PC-3 (cell line): ENCODE measurements around the gene FANCE. TPM values are rescaled to one million over a fixed set of nuclear protein-coding genes. Genes with fewer than 3 reads are reported as not detected.

ENCODE experiments used
- ATAC-seq: fragments of 200-7000 bp; cut with Tn5 transposase; 2 replicates; pipeline ENCODE4 v1.9.1; 2020; ENCODE audit warnings: mild to moderate bottlenecking, moderate library complexity
- BruUV-seq: library from RNA; stranded (reverse); fragments of 400-500 nt; replicated peaks from 2 replicates; lab custom pipeline; 2021; lab: Mats Ljungman, UMichigan
- CTCF ChIA-PET: fragments of 300-600 bp; sonication (Branson Sonifier 250); formaldehyde crosslinking; loops from one replicate; lab custom pipeline; 2022; ENCODE audit warnings: antibody characterized with exemption; lab: Charles Lee
- POLR2A ChIA-PET: fragments of 300-600 bp; sonication (Branson Sonifier 250); formaldehyde crosslinking; loops from one replicate; lab custom pipeline; 2022; ENCODE audit warnings: antibody characterized with exemption; ENCODE audit not compliant: unreplicated experiment; lab: Charles Lee
- DNase-seq: peaks from one replicate; pipeline ENCODE4 v3.0.0-alpha.2; 2015
- H2AFZ ChIP-seq: fragments of 300-600 bp; sonication (generic); 2 replicates; pipeline ENCODE4 v1.6.0; 2016; ENCODE audit warnings: antibody characterized with exemption, low read length
- H3F3A ChIP-seq: fragments of 300-600 bp; sonication (generic); one replicate; pipeline ENCODE4 v1.6.0; 2017; ENCODE audit warnings: antibody characterized with exemption, low read length, control low read depth, mild to moderate bottlenecking; ENCODE audit not compliant: unreplicated experiment
- H3K27ac ChIP-seq: fragments of 300-600 bp; sonication (generic); 2 replicates; pipeline ENCODE4 v1.5.1; 2016; ENCODE audit warnings: mild to moderate bottlenecking, low read length
- H3K27me3 ChIP-seq: fragments of 300-600 bp; sonication (generic); 2 replicates; pipeline ENCODE4 v1.6.1; 2016; ENCODE audit warnings: low read length, mixed read lengths
- H3K36me3 ChIP-seq: fragments of 300-600 bp; sonication (generic); 2 replicates; pipeline ENCODE4 v1.6.1; 2016; ENCODE audit warnings: low read depth, mixed run types, low read length, mixed read lengths
- H3K4me1 ChIP-seq: fragments of 300-600 bp; sonication (generic); 2 replicates; pipeline ENCODE4 v1.5.1; 2016; ENCODE audit warnings: low read length; ENCODE audit not compliant: insufficient read depth
- H3K4me2 ChIP-seq: fragments of 300-600 bp; sonication (generic); 2 replicates; pipeline ENCODE4 v1.6.0; 2016; ENCODE audit warnings: low read length
- H3K4me3 ChIP-seq: fragments of 300-600 bp; sonication (generic); 2 replicates; pipeline ENCODE4 v1.5.1; 2016; ENCODE audit warnings: mild to moderate bottlenecking, low read length, mixed read lengths
- H3K79me2 ChIP-seq: fragments of 300-600 bp; sonication (generic); 2 replicates; pipeline ENCODE4 v1.6.1; 2017; ENCODE audit warnings: low read length, mixed read lengths
- H3K9ac ChIP-seq: fragments of 300-600 bp; sonication (generic); 2 replicates; pipeline ENCODE4 v1.6.0; 2016; ENCODE audit warnings: mild to moderate bottlenecking, low read length
- H3K9me2 ChIP-seq: fragments of 300-600 bp; sonication (generic); replicated peaks from 2 replicates; pipeline ENCODE4 v1.6.1; 2016; ENCODE audit warnings: mixed run types, low read length, mixed read lengths
- H3K9me3 ChIP-seq: fragments of 300-600 bp; sonication (generic); 2 replicates; pipeline ENCODE4 v1.6.1; 2016; ENCODE audit warnings: low read length, mixed read lengths
- H4K20me1 ChIP-seq: fragments of 300-600 bp; sonication (generic); 2 replicates; pipeline ENCODE4 v1.6.1; 2016; ENCODE audit warnings: low read length, mixed read lengths
- EZH2 ChIP-seq: fragments of 300-600 bp; sonication (generic); IDR thresholded peaks from one replicate; pipeline ENCODE4 v1.6.1; 2017; ENCODE audit warnings: antibody characterized with exemption, mild to moderate bottlenecking, low read length; ENCODE audit not compliant: unreplicated experiment
- EZH2phosphoT487 ChIP-seq: fragments of 300-600 bp; sonication (generic); IDR thresholded peaks from 2 replicates; pipeline ENCODE4 v1.6.1; 2018; ENCODE audit warnings: mild to moderate bottlenecking, antibody characterized with exemption, low read length, borderline replicate concordance
- intact Hi-C: fragments of 100-400 bp; cut with micrococcal nuclease; formaldehyde crosslinking; loops from 2 replicates; pipeline ENCODE4 v1.9.0; 2023
- total RNA-seq: library from RNA; depleted of rRNA; stranded (reverse); fragments of >200 nt; gene quantifications from 2 replicates; pipeline ENCODE4 v1.2.3, GENCODE V29; 2014
- TF ChIP-seq, protein P1 (sequence below): fragments of 300-600 bp; sonication (generic); conservative IDR thresholded peaks from 2 replicates; pipeline ENCODE4 v1.5.1; 2017; ENCODE audit warnings: antibody characterized with exemption, low read depth, mild to moderate bottlenecking, low read length

FANCE gene
- total RNA-seq, 1 experiment from 2014 or later, result 13.8 TPM

DNA sequence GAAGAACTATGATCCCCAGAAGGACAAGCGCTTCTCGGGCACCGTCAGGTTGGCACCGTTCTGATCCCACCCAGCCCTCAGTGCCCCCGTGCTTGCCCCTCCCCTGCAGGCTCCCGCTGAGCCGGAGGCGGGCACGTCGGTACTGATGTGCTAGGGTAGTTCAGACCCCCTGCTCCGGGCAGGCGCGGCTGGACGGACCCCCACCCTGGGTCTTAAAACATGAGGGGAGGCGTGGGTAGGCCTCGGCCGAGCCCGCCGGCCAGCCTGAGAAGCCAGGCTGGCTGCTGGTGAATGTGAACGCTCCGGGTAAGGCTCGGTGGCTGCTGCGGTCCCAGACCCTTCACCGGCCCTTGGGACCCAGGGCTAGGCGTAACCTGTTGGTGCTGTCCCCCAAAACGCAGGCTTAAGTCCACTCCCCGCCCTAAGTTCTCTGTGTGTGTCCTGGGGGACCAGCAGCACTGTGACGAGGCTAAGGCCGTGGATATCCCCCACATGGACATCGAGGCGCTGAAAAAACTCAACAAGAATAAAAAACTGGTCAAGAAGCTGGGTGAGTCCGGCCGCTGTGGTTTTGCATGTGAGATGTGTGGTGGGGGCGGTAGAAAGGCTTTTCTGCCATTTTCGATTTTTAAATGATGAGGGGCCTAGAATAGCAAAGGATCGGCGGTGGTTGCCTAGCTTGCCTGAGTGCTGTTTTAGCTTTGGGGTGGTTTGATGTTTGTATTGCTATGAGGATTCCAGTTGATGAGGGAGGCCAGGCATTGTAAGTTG is 17.0 kb downstream of the FANCE start:
- TF ChIP-seq EZH2phosphoT487 (no peak), EZH2 (no peak)
- TF ChIP-seq, protein P1, sequence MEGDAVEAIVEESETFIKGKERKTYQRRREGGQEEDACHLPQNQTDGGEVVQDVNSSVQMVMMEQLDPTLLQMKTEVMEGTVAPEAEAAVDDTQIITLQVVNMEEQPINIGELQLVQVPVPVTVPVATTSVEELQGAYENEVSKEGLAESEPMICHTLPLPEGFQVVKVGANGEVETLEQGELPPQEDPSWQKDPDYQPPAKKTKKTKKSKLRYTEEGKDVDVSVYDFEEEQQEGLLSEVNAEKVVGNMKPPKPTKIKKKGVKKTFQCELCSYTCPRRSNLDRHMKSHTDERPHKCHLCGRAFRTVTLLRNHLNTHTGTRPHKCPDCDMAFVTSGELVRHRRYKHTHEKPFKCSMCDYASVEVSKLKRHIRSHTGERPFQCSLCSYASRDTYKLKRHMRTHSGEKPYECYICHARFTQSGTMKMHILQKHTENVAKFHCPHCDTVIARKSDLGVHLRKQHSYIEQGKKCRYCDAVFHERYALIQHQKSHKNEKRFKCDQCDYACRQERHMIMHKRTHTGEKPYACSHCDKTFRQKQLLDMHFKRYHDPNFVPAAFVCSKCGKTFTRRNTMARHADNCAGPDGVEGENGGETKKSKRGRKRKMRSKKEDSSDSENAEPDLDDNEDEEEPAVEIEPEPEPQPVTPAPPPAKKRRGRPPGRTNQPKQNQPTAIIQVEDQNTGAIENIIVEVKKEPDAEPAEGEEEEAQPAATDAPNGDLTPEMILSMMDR, result no peak
- Histone ChIP-seq H3K9ac (peak overlapping the region; percentile 100), H3K36me3 (peaks cover 47% of the 10 kb centered on the region), H4K20me1 (peaks cover 52% of the 10 kb centered on the region), H3K27me3 (no peaks in the 10 kb centered on the region), H3F3A (peaks cover 41% of the 10 kb centered on the region), H3K4me3 (peak overlapping the region; percentile 82), H3K9me3 (no peaks in the 10 kb centered on the region), H3K79me2 (peaks cover 45% of the 10 kb centered on the region), H3K27ac (peak overlapping the region; percentile 81), H2AFZ (no peak overlapping the region), H3K9me2 (no peaks in the 10 kb centered on the region), H3K4me1 (peaks cover 27% of the 10 kb centered on the region), H3K4me2 (peak overlapping the region; percentile 99)
- ChIA-PET CTCF (interaction anchor here (0.7 kb wide), 1 partner anchor 27 kb away, joined by 3 read pairs; no protein-coding TSS in a partner anchor), POLR2A (no interaction called here)
- ATAC-seq (no peak), DNase-seq (no peak)
- BruUV-seq, result no TSS peak
- intact Hi-C loops, result loop anchor here (1.0 to 2.0 kb wide), 3 partner anchors 16 to 172 kb away; partner anchors contain the start of genes DEF6 and PPARD

DNA sequence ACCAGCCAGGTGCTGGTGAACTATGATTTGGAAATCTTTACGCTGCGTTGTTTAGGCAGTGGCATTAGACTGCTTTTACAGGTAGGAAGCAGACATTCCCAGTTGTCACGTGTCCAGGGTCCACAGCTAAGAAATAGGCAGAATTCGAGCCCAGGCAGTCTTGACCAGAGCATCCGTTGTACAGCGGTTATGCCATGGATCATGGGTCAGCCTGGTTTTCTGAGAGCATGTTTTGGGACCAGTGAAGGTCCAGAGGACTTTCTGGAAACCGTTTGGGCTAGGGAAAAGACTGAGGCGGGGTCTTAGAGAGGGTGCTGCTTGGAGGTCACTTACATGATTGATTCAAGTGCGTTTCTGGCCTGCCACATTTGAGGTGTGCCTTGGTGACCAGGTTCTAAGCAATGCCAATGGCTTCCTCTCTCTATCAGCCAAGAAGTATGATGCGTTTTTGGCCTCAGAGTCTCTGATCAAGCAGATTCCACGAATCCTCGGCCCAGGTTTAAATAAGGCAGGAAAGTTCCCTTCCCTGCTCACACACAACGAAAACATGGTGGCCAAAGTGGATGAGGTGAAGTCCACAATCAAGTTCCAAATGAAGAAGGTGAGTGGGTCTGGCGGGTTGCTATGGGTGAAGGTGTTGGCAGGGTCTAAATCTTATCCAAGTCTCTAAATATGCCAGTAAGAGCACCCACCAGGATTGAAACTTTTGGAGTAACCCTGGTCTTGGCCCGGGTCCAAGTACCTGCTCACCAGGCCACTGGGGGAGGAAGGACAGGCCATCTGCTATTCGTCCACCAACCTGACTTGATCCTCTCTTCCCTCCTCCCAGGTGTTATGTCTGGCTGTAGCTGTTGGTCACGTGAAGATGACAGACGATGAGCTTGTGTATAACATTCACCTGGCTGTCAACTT is 17.9 kb downstream of the FANCE start:
- Histone ChIP-seq H3K9ac (peak overlapping the region; percentile 100), H3K4me3 (peak overlapping the region; percentile 82)
- POLR2A ChIA-PET, result interaction anchor here (0.6 kb wide), 1 partner anchor 26 kb away, joined by 4 read pairs; no protein-coding TSS in a partner anchor

More for the DNA sequence above, 17.9 kb downstream of the FANCE start:
- Histone ChIP-seq H2AFZ (no peak overlapping the region), H3F3A (peaks cover 41% of the 10 kb centered on the region), H3K9me3 (no peaks in the 10 kb centered on the region), H3K27ac (peak overlapping the region; percentile 81; the same call in 1 of the 2 replicates), H3K4me1 (peaks cover 27% of the 10 kb centered on the region), H3K79me2 (peaks cover 45% of the 10 kb centered on the region), H3K9me2 (no peaks in the 10 kb centered on the region), H4K20me1 (peaks cover 52% of the 10 kb centered on the region), H3K4me2 (peak overlapping the region; percentile 99), H3K27me3 (no peaks in the 10 kb centered on the region), H3K36me3 (peaks cover 47% of the 10 kb centered on the region)
- DNase-seq (peak; percentile 54), ATAC-seq (no peak)
- TF ChIP-seq, protein P1, result no peak
- TF ChIP-seq EZH2, result no peak
- TF ChIP-seq EZH2phosphoT487, result no peak
- CTCF ChIA-PET, result no interaction called here
- intact Hi-C loops, result loop anchor here (2.0 kb wide), 1 partner anchor 15 kb away; no protein-coding TSS in a partner anchor
- BruUV-seq, result no TSS peak
